Measurements from ENCODE around the gene MRC2.

The MRC2 gene

GRCh38 chr17:62625184-62625869 lies 2.1 kb upstream of the MRC2 start:
- Histone ChIP-seq H3K4me1 (peaks cover 4% of the 10 kb centered on the region; the same call in 1 of the 2 replicates), H3K27me3 (no peaks in the 10 kb centered on the region), H3K4me3 (ENCODE audit: low read depth, low read length) (no peak overlapping the region), H3K36me3 (no peaks in the 10 kb centered on the region), H3K9me3 (no peaks in the 10 kb centered on the region)
- no peak for DNase-seq
- TF ChIP-seq, protein P1, sequence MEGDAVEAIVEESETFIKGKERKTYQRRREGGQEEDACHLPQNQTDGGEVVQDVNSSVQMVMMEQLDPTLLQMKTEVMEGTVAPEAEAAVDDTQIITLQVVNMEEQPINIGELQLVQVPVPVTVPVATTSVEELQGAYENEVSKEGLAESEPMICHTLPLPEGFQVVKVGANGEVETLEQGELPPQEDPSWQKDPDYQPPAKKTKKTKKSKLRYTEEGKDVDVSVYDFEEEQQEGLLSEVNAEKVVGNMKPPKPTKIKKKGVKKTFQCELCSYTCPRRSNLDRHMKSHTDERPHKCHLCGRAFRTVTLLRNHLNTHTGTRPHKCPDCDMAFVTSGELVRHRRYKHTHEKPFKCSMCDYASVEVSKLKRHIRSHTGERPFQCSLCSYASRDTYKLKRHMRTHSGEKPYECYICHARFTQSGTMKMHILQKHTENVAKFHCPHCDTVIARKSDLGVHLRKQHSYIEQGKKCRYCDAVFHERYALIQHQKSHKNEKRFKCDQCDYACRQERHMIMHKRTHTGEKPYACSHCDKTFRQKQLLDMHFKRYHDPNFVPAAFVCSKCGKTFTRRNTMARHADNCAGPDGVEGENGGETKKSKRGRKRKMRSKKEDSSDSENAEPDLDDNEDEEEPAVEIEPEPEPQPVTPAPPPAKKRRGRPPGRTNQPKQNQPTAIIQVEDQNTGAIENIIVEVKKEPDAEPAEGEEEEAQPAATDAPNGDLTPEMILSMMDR (IDR thresholded peaks at IDR 0.05; ENCODE audit: low read depth, low read length) = no peak

DNA sequence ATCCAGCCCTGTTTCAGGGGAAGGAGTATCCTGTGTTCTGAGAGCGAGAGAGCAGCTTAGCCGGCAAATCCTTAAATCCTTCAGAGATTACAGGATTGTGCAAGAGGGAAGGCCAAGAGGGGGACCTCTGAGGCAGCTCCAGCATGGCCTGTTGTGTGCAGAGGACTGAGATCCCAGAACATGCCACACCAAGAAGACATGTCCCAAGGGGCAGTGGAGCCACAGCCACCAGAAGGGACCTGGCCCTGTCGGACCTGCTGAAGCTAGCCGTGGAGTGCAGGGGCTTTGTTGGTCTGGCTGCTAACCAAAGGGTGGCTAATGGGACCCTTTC lies 1.6 kb upstream of the MRC2 start:
- H3K36me3 ChIP-seq = no peaks in the 10 kb centered on the region

DNA sequence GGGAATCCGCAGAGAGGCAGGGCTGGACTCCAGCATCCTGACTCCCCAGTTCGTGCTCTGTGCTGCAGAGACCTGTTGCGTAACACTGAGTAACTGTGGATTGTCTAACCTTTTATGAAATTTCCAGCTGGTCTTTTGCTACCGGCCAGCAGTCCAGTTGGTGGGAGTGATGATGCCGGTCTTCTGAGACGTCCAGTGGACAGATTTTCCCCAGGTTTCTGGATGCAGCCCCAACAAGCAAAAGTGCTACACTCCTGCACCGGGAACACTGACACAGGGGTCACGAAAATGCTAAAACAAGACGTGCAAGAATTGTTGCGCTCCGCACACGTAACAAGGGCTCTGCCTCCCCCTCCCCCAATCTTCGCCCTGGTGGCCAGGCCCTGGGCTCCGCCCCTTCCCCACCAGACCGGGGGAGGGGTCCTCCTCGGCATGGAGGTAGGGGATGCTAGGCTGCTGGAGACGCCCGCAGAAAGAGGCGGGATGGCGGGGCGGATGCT lies 701 bp upstream of the MRC2 start:
- peak; percentile 63 for DNase-seq
- Histone ChIP-seq H3K36me3 (no peaks in the 10 kb centered on the region), H3K9me3 (no peaks in the 10 kb centered on the region), H3K4me3 (ENCODE audit: low read depth, low read length) (peak overlapping the region; percentile 82), H3K4me1 (peaks cover 4% of the 10 kb centered on the region; the same call in 1 of the 2 replicates), H3K27me3 (no peaks in the 10 kb centered on the region)
- TF ChIP-seq, protein P1 (IDR thresholded peaks at IDR 0.05; ENCODE audit: low read depth, low read length) = no peak

More for the DNA sequence above, 1.6 kb upstream of the MRC2 start:
- Histone ChIP-seq H3K4me3 (ENCODE audit: low read depth, low read length) (no peak overlapping the region), H3K9me3 (no peaks in the 10 kb centered on the region), H3K27me3 (no peaks in the 10 kb centered on the region), H3K4me1 (peaks cover 4% of the 10 kb centered on the region; the same call in 1 of the 2 replicates)
- DNase-seq = no peak
- TF ChIP-seq, protein P1 (IDR thresholded peaks at IDR 0.05; ENCODE audit: low read depth, low read length) = no peak

DNA sequence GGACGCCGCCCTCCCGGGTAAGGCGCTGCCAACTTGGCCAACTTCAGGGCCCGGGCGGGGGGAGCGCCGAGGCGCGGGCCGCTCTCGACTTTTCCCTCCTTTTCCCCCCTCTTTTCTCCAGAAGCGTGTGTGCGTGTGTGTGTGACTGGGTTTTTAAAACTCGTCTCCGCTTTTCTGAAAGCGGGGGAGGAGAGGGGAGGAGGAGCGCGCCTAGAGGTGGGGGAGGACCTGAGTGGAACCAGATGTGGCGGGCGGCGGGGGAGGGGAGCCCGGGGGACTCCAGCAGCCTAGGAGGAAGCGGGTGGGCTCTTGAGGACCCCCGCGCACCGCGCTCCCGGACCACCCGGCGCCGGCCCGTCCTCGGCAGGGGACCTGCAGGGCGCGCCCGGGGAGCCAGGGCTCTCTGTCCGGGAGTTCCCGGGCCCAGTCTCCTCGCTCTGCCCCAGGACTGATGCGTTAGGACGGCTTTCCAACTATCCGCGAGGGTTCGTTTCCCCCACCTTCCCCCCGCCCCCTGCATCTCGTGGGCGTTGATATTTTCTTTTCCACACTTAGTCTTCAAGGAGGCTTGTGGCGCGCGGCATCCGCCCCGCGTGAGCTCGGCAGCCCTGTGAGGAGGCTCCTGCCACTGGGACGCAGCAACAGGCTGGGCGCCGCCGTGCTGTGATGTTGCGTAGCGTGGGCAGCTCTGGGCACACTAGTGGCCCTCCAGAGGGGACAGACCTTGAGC lies 599 bp downstream of the MRC2 start:
- peak; percentile 55 for DNase-seq
- H3K4me3 ChIP-seq (ENCODE audit: low read depth, low read length) = peak overlapping the region; percentile 82
- TF ChIP-seq, protein P1 (IDR thresholded peaks at IDR 0.05; ENCODE audit: low read depth, low read length) = no peak
- H3K9me3 ChIP-seq = no peaks in the 10 kb centered on the region
- H3K4me1 ChIP-seq = peaks cover 4% of the 10 kb centered on the region; the same call in 1 of the 2 replicates
- H3K27me3 ChIP-seq = no peaks in the 10 kb centered on the region
- no peaks in the 10 kb centered on the region for H3K36me3 ChIP-seq

GRCh38 chr17:62628831-62629555 lies 1.5 kb downstream of the MRC2 start:
- Histone ChIP-seq H3K27me3 (no peaks in the 10 kb centered on the region), H3K9me3 (no peaks in the 10 kb centered on the region), H3K4me1 (peaks cover 4% of the 10 kb centered on the region; the same call in 1 of the 2 replicates), H3K4me3 (ENCODE audit: low read depth, low read length) (peak overlapping the region; percentile 82), H3K36me3 (no peaks in the 10 kb centered on the region)
- TF ChIP-seq, protein P1 (IDR thresholded peaks at IDR 0.05; ENCODE audit: low read depth, low read length) = no peak
- peak; percentile 54 for DNase-seq

Data from BE2C (cell line).